Pulmonary artery endothelial cell (primary cell): ENCODE results near the gene CHST7. TPM values are rescaled to one million over a fixed set of nuclear protein-coding genes. Genes with fewer than 3 reads are reported as not detected.

Source experiments
- DNase-seq: peaks from one replicate; pipeline ENCODE4 v3.0.0-alpha.2; 2011; ENCODE audit warnings: low read depth, low spot score
- total RNA-seq: library from RNA; depleted of rRNA; stranded (reverse); fragments of >200 nt; gene quantifications from 2 replicates; pipeline ENCODE4 v1.2.3, GENCODE V29; 2014

The CHST7 gene
- total RNA-seq, 1 donor from 2014 or later: 33.4 TPM

DNA sequence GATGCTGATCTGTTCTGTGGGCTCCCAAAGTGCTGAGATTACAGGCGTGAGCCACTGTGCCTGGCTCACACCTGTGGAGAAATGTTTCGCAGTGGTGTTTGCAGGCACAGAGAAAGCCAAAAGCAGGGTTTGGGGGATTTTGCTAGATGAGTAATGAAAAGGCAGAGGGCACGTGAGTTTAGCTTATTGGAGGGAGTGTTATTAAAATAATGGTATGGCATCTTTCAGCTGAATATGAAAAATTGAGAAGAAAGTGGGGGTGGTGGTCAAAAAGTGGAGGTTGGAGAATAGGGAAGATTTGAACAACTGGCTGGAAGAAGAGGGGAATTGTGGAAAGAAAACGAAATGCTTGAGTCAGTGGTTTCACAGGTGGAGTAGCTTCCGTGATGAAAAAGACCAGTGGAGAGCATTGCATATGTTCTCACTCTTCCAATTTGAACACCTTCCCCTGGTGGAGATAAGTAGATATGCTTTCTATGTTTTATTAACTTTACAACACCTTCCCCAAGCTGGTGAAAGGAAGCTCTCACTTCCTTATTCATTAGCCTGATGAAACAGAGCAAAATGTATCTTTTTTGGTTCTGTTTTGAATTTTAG is 1.1 kb upstream of the CHST7 start:
- no peak for DNase-seq

- no peak for DNase-seq
These were observed 568 bp downstream of the CHST7 start for GRCh38 chrX:46573892-46574773.

DNA sequence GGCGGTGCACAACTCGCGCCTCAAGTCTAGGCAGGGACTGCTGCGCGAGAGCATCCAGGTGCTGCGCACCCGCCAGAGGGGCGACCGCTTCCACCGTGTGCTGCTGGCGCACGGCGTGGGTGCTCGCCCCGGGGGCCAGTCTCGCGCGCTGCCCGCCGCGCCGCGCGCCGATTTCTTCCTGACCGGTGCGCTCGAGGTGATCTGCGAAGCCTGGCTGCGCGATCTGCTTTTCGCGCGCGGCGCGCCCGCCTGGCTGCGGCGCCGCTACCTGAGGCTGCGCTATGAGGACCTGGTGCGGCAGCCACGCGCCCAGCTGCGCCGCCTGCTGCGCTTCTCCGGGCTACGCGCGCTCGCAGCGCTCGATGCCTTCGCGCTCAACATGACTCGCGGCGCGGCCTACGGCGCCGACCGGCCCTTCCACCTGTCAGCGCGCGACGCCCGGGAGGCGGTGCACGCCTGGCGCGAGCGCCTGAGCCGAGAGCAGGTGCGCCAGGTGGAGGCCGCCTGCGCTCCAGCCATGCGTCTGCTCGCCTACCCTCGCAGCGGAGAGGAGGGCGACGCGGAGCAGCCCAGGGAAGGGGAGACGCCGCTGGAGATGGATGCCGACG is 1.3 kb downstream of the CHST7 start:
- no peak for DNase-seq

DNA sequence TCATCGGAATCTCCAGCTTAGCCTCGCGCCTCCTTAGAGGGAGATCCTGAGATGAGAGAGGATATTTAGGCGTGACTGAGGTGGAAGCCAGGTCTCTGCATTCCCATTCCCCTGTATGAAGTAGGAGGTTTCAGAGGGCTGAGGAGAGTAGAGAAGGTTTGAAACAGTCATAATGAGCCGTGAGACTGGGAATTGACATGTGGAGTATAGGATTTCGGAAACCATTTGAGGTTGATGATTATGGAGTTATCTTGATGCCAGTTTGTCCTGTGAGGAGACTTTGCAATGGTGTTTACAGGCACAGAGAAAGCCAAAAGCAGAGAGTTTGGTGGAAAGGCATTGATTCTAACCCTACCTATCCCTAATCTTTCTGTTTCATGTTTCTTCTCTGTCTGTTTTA is 2.0 kb downstream of the CHST7 start:
- DNase-seq: no peak

DNA sequence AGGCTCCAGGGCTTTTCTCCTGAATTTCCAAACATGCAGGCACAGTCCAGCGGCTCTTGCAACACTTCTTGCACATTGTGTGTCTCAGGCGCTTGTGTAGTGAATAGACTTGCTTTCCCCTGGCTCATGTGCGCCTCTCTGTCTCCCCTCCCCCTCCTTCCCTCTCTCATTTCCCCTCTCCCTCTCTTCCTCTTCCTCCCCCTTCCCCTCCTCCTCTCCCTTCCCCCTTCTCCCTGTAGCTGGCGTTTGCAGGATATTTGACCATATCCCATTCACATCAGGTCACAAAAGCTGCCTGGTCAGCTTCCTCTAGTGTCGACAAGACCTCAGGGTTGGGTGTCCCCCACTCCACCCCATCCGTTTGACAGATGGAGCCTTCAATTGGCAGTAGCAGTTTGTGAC is 2.4 kb downstream of the CHST7 start:
- DNase-seq: no peak

DNA sequence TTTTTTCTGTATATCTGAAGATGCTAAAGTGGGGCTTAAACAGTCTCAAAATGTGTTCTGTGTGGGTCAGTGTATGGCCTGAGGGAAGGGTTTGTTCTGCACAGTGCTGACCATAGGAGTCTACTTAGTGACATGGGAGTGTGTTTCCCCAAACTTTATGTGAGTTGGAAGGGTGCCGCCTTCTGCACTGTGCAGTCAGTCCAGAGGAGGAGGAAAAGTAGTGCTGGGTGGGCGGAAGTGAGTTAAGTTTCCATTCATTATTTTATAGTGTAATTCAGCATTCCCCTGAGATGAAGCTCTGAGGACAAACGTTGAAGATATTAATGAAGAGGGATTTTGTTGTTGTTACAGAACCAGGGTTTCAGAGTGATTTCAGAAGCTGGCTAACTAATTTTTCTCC is 2.9 kb downstream of the CHST7 start:
- DNase-seq: no peak

DNA sequence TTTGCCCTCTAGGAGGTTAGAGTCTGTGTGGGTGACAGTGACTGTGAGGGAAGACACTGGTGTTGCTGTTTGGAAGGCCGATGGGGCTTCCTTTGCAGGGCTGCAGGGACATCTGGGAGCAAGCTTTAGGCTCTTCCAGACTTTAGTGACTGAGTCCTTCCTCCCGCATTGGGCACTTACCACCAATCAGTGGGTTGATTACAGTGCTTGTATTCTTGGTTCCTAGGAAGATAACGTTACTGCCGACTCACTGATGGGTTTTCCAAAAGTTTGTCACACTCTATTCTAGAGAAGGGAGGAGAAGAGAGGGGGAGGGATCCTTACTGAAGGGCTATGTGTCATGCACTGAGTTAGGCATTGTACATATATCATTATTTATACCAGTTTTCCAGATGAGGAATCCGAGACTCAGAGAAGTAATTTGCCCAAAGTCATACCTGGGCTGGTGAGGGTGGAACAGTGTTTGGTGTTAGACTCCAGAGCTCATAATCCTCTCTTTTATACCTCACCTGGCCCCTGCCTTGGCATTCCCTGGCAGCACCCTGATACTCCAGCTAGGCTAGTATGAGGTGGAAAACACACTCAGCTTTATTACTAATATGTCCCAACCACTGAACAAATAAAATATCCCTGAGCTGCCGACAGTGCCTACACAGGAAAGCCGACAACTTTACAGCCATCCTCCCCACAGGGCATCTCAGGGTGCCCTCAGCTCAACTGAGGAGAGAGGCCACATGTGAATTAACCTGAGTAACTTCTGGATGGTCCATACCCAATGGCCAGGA is 3.8 kb downstream of the CHST7 start:
- DNase-seq: no peak

- no peak for DNase-seq
These were observed 5.7 kb downstream of the CHST7 start for GRCh38 chrX:46579250-46579649.

- DNase-seq: no peak
These were observed 7.0 kb downstream of the CHST7 start for GRCh38 chrX:46580613-46581012.

GRCh38 chrX:46582325-46582724 is 8.8 kb downstream of the CHST7 start:
- no peak for DNase-seq

- no peak for DNase-seq
These were observed 9.4 kb downstream of the CHST7 start for GRCh38 chrX:46582966-46583365.

GRCh38 chrX:46584736-46585135 is 11.2 kb downstream of the CHST7 start:
- no peak for DNase-seq

DNA sequence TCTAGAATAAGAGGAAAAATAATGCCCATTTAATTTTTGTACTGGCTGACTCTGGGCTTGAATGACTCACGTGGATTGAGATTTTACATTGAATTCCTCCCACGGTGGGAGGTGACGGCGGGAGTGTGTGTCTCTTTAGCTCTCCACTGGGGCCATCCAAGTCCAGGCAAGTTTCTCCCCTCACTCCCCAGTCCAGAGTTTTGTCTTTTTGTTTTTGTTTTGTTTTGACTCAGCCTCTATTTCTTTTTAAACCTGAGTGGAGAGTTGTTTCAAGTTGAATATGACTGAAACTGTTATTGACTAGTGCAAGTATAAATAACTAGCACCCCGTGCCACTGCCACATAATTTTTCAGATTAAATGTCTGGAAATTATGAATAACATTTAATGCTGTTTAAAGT is 13.6 kb downstream of the CHST7 start:
- DNase-seq: no peak

GRCh38 chrX:46587753-46588171 is 14.2 kb downstream of the CHST7 start:
- DNase-seq: no peak

DNA sequence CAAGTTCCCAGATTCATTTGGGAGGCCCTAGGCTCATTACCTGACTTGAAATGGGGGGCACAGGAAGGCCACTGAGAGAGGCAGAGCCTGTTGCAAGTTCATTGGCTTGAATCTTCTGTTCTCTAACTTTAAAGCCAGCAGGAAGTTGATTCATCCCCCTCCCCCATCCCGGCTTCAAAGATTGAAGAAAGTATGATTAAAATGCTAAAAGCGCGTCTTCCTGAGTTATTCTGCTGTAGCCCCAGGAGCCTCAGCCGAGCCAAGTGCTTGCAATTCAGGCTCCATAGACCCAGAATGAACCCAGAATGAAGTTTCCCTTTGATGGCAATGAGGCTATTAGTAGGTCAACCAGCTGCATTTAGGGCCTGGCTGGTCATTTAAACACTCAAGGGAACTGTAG is 14.7 kb downstream of the CHST7 start:
- DNase-seq: no peak

- DNase-seq: no peak
These were observed 16.6 kb downstream of the CHST7 start for GRCh38 chrX:46589977-46590723.

DNA sequence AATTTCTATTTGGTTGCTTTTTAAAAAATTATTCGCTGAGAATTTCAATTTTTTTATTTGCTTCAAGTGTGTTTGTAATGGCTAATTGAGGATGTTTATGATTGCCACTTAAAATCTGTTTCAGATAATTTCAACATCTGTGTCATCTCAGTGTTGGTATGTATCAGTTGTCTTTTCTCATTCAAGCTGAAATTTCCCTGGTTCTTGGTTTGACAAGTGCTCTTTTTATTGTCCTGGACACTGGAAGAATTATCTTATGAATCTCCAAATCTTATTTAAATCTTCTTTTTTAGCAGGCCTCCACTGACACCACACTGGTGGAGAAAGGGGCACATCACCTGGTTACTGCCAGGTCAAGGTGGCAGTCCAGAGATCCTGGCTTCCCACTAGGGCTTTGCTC is 21.5 kb downstream of the CHST7 start:
- DNase-seq: no peak

- no peak for DNase-seq
These were observed 23.6 kb downstream of the CHST7 start for GRCh38 chrX:46597208-46597607.

DNA sequence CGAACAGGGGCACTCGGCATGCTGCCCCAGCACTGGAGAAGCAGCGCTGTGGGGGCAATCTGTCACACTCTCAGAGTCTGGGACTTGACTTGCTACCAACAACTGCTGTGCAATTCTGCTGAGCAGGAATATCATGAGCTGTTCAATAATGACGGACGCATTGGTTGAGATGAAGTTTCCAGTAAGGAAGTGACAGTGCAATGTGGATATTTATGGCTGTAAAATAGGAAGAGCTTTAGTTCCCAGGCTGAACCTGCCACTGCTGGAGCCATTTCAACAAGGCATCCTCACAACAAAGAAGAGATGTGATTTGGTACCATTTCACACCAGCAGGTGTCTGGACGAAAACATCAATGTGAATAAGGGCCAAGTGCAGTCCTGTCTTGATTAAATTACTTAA is 24.2 kb downstream of the CHST7 start:
- no peak for DNase-seq

GRCh38 chrX:46599051-46599560 is 25.5 kb downstream of the CHST7 start:
- no peak for DNase-seq

DNA sequence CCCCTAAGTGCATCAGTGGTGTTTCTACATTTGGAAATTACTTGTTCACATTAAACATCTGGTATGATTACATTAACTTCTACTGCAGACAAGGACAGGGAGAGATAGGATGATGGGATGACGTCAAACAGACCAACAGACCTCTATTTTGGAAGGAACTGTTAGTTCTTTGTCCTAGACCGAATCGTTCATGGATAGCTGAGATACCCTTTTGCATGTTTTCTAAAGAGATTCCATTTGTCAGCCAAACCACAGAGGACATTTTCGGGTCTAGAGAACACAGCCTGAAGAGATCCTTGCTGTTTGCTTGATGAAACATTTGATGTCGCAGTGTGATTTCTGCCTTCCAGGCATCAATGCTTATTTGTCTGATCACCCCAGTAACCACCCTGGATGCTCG is 27.7 kb downstream of the CHST7 start:
- DNase-seq: no peak
